Activated CD4-positive, alpha-beta T cell treated with anti-CD3 and anti-CD28 coated beads, Interleukin-2, amount 50 U/mL, for 16 hours (primary cell): ENCODE results near the gene DSG2.

Source experiments
- DNase-seq: peaks from one replicate; pipeline ENCODE4 v3.0.0-alpha.2; 2020

DSG2 gene

GRCh38 chr18:31558567-31558966 is 60.6 kb downstream of the DSG2 start:
- no peak for DNase-seq

DNA sequence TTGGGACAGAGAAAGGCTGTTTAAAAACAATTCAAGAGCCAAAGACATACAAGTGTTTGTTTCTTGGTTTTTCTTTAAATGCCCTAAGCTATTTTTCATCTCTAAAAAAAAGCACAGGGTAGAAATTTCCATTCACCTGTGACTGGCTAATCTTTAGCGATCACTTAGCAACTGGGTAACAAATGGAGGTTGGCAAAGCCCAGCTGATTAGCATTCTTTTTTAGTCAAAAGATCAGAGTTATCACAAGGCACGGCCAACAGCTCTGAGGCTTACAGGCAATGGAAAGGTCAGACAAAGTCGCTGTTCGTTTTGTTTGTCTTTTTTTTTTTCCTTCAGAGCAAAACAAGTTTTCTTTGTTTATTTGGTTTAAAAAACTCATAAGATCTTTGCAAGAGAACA is 64.7 kb downstream of the DSG2 start:
- no peak for DNase-seq

GRCh38 chr18:31563778-31564177 is 65.8 kb downstream of the DSG2 start:
- DNase-seq: no peak

DNA sequence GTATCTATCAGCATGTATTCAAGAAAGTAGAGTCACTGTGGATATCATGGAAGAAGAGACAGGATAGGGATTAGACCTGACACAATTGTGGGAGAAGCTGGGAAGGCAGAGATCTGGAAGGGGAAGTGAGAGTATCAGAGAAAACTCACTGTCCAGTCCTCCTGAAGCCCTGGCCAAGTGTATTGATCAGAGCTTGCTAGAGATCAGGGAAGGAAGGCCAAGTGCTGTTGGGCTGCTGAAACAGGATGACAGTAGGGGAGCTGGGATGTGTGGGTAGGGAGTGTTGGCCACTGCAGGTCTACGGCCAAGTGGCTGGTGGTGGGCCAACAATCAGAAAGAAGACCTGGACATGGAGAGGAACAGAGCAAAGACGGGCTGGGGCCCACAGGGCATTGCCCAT is 67.4 kb downstream of the DSG2 start:
- DNase-seq: no peak

DNA sequence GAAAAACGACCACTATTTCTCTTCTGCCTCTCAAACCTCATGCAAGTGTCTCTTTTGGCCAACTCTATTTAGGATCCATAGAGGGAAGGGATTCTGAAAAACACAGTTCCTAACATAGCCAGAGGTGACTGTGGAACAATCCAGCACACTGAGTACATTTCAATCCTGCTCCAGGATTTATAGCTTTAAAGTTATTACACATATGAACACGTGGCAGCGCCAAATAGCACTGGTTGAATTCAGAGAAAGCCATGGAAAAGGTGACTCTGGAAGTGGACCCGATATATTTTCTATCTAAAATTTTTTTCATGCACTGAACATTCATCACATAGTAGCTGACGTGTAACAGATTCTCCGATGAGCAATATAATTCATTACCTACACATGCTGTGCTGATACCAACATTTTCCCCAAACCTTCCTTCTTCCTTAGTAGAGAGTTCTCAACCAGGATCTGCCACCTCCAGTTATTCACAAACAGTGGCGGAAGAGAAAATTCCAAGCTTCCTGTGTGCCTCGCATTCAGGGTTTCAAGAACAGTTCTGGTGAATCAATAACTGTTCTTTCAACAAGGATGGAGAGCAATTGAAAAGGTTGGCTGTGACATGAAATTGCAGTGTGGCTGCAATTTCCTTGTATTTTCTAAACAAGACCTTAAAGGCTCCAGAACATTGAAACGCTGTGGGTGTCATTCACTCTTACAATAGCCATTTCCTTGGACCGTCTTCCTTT is 68.0 kb downstream of the DSG2 start:
- no peak for DNase-seq

DNA sequence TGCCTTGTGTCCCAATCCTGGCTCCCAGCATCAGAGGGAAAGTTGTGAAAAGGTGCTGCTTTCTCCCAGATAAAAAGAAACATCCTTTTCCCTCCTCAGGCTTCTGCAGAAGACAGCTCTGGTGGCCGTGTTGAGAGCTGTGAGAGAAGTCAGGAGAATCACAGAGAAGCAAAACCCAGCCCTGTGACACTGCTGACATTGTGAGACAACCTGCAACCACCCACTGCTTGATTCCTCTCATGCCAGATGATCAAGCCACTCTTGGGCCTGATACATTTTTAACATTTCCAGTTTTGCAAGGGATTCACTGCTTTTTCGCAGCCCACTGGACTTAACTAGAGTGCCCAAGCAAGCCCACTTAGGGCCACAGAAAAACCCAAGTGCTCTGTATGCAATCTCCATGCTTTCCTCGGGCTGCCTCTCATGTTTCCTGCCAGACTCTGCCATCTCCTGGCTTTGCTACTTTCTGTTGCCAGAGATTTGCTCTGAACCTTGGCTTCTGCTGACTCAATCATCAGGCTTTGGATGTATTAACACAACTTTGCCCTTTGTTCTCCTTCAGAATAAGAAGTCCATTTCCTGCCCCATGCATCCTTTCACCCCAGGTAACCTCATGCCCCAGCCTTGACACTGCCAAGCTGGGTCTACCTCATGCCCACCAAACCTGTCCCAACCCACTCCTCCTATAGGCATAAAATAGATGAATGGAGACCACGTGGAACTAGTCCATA is 68.8 kb downstream of the DSG2 start:
- DNase-seq: no peak

DNA sequence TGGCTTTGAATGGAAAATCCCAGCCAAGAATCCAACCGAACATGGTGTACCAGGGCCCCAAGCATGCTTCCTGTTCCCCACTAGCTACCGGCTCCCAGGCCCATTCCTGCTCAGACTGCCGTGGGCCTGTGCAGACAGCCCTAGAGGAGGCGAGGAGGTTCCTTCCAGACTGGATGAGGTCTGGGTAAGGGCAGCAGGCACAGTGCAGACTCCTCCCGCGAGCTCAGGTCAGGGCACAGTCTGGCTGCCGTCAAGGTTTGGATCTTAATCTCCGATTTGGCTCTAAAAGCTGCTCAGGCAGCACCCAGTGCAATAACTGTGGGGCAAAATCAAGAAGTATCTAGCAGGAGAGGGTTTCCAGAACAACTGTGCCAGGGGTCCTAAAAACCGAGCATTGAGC is 74.4 kb downstream of the DSG2 start:
- DNase-seq: no peak

DNA sequence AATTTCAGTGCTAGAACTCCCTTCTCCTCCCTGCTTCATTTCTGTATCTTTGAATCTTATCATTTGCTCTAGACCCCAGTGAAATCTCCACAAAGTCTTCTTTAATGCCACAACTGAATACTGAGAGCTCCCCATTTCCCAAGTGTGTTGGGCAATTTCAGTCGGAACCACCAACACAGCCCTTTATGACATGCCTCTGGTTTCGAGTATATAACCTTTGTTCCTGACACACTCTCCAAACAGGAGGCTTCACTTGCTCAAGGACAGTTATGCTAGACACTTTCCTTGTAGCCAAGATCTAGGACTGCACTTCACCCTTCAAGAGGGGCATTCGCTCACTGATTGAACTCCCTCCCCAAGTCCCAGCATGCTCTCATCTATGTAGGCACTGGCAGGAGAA is 75.1 kb downstream of the DSG2 start:
- DNase-seq: no peak

DNA sequence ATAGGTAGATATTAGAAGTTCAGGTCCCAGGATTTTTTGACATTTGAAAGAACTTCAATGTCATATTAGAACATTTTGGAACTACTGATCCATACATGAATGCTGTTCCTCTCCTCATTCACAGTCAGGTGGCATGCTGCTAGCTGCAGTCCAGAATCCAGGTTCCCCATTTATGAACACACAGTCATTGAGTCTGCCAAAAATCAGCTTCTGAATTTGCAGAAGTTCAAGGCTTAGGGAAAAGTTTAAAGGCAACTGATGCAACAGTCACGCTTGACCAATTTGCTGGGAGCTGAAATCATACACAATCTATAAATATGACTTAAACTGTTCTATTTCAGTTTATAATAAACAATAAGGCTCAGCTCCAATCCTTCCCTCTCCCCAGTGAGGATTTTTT is 76.4 kb downstream of the DSG2 start:
- DNase-seq: no peak

GRCh38 chr18:31575515-31576257 is 77.7 kb downstream of the DSG2 start:
- DNase-seq: no peak

DNA sequence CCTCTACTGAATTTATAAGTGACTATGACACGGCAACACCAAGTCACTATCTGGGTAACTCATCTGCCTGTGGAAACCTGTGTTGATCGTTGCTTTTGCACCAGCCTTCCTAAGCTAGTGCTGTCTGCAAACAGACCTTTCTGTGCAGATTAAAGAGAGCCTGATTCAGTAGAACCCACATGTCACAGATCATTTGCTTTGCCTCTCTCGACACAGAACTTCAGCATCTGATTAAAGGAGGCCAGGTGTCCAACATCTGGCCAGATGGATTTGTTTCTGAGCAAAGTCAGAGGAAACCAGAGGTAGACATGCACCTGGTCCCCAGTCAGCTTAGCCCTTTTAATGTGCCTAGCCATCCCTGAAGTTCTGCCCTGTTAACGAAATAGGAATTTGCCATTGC is 78.7 kb downstream of the DSG2 start:
- no peak for DNase-seq

DNA sequence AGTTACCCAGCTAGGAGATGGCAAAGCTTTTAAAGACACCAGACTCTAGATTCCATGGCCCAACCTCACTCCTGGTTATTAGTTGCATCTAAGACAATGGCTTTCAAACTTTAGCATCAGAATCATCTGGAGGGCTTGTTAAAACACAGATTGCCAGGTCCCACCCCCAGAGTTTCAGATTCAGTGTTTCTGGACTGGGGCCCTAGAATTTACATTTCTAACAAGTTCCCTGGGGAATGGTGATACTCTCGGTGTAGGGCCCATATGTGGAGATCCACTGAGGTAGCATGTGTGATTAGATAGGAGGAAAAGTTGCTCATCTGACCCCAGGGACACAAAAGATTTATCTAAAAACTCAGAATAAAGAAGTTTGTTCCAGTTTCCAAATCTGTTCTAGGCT is 79.2 kb downstream of the DSG2 start:
- DNase-seq: no peak

DNA sequence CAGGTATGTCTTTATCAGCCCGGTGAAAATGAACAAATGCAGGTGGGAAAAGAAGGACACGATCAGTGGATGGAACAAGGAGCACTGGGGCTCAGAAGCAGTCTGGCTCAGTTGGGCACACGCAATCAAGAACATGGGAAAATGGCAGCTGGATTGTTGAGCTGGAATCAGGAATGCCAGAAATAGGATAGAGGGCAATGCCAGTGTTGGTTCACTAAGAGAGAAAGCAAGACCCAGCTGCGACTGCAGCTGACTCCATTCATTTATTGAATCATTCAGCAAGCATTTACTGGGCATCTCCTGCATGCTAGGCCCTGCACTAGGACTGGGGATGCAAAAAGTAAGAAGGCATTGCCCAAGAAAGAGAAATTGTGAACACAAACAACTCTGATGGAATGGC is 80.1 kb downstream of the DSG2 start:
- no peak for DNase-seq

DNA sequence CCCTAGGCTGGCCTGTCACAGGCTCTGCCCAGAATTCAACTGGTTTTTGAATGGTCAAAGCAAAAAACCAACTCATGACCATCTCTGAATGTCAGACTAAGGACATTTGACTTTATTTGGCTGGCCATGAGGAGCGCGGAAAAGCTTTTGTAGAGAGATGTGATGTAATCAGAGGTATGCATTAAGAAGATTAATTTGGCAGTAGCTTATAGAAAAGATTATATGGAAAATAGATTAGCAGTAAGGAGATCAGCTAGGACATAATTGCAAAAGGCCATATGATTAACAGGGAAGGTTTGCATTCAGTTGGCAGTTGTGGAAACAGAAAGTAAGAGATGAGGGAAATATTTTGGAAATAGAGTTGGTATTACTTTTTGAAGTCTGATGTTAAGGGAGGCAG is 81.4 kb downstream of the DSG2 start:
- DNase-seq: no peak

DNA sequence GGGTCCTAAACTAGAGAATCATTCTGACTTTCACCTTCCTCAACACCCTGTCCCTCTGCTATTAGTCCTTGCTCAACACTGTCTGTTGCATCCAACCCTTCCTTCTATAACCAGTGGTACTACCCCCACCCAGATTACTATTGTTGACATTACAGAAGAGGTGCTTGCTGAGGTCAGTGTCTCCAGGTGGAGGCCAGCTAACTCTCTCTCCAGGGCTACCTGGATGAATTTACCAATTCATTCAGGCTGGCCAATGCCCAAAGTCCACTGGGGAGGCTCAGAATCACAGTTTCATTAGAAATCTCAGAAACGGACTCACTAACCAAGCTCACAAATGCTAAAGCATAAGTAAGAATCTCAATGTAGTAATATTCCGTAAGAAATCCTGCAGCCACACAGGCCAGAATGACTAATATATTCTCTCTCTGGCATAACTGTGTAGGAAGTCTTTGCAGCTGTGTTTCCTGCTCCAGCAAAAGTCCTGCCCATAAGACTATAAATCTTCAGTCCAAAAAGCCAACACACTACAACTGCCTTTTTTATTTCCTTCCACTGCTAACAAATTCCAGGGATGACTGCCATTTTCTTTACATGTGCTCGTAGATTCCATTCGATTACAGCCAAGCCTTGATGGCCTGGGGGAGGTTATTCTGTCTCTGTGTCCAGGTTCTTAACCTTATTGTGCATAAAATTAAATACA is 83.7 kb downstream of the DSG2 start:
- no peak for DNase-seq

DNA sequence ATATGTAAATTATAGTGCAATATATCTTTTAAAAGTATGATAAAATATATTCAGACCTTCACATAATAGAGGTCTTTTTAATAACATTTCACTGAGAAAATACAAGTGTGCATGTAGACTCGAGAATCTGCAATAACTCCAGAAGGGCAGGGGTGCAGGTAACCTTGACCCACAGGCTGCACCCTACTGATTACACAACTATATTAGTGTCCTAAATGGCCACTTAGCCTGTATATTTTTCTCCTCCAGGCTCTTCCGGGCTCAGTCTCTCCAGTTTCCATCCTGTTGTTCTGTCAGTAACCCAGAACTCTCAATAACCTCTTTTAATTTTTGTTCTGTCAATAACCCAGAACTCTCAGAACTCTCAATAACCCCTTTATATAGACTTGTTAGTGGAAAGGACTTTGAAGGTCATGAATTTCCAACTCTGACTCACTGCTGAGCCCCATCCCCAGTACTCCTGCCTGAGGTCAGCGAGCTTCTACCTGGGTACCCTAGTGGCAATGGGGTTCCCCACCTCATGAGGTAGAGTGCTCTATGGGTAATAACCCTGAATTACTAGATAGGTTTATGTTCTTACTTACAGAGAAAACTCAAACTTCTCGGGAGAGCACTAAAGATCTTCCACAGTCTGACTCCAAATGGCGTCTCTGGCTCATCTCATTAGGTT is 85.3 kb downstream of the DSG2 start:
- DNase-seq: no peak

DNA sequence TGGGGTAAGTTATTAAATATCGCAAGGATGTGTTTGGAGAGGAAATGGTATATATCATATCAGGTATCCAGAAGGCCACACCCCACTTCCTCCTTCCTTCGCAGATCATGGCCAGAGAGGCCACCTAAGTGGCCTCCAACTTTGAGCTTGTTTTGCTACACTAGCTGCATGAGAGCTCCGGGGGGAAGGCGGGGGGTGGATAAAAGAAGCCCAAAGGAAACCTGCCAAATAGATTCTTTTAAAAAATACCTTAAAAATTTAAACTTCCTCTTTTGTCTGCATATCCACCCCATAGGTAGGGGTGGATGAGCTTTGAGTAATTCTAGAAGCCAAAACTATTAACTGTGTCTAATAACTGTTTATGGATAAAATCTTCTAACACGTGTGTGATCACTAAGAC is 88.0 kb downstream of the DSG2 start:
- DNase-seq: no peak

GRCh38 chr18:31586616-31587015 is 88.6 kb downstream of the DSG2 start:
- DNase-seq: no peak

DNA sequence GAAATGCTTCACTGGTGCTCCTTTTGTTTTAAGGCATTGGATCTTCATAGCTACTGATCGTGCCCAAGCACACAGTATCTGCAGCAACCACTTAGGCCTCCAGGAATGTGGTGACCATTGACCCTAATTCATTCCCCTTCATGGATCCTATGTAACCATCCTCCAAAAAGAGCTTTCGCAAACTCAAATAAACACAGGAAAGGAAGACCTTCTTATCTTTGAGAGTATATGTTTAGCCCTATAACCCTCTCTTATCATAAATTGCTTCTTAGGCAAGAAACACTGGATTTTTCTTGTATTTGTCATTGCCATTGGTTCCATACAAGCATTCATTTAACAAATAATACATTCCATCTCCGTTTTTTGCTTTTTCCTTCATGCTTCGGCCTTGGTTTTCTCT is 89.6 kb downstream of the DSG2 start:
- DNase-seq: no peak

DNA sequence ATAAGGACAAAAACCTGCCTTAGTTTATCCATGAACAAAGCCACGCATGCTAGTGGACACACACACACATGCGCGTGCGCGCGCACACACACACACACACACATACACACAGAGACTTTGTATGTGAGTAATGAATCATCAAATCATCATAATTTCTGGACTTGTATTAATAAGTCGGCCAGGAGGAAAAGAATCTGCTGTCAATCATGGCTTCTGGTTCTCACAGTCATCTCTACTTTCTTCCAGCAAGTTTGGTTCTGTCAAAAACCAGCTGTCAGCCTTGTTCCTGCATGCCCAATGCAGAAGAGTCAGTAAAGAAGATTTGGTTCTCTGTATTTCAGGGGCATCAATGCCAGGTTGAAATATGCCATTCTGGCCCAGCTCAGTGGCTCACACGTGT is 92.6 kb downstream of the DSG2 start:
- no peak for DNase-seq

- no peak for DNase-seq
These were observed 93.1 kb downstream of the DSG2 start for GRCh38 chr18:31591113-31591512.

GRCh38 chr18:31591628-31592027 is 93.7 kb downstream of the DSG2 start, which contains the start of gene TTR:
TTR (plus strand) TSS chr18:31591877; CDS start chr18:31591903, 26 bp downstream.
- no peak for DNase-seq
